Natural killer cell (primary cell): ENCODE measurements around the gene ASAP2. TPM values are rescaled to one million over a fixed set of nuclear protein-coding genes. Genes with fewer than 3 reads are reported as not detected.

Experiments
- ATAC-seq, 3 donors: fragments of 150-1000 bp in 2 of 3; fragments of 200-7000 bp in 1 of 3; cut with Tn5 transposase; 1 replicate in 1 of 3; 2 replicates in 2 of 3; pipeline ENCODE4 v1.10.0; 2021; ENCODE audit warnings: mild to moderate bottlenecking in 2 of 3, moderate library complexity in 2 of 3
- DNase-seq, 2 donors: peaks; one replicate each; pipeline versions ENCODE4 v3.0.0 to v3.0.0-alpha.2; 2013 to 2021; ENCODE audit warnings: mixed read lengths in 1 of 2
- H3K27ac ChIP-seq: one replicate; pipeline ENCODE4 v1.5.1; 2013; ENCODE audit warnings: mild to moderate bottlenecking, low read length
- H3K27me3 ChIP-seq: one replicate; pipeline ENCODE4 v1.6.1; 2013; ENCODE audit warnings: low read length; ENCODE audit not compliant: control insufficient read depth, insufficient read depth
- H3K36me3 ChIP-seq: one replicate; pipeline ENCODE4 v1.6.1; 2013; ENCODE audit warnings: low read length; ENCODE audit not compliant: control insufficient read depth, insufficient read depth
- H3K4me1 ChIP-seq: one replicate; pipeline ENCODE4 v1.6.1; 2013; ENCODE audit warnings: low read length; ENCODE audit not compliant: control insufficient read depth, insufficient read depth
- H3K4me3 ChIP-seq: one replicate; pipeline ENCODE4 v1.5.1; 2013; ENCODE audit warnings: low read length
- H3K9me3 ChIP-seq: one replicate; pipeline ENCODE4 v1.6.1; 2013; ENCODE audit warnings: low read length; ENCODE audit not compliant: control insufficient read depth, insufficient read depth
- H3K27ac Mint-ChIP-seq, 2 donors: one replicate each; pipeline ENCODE4 v1.8.0; 2022; ENCODE audit warnings: mild to moderate bottlenecking in 2 of 2, mixed read lengths in 2 of 2, moderate library complexity in 1 of 2
- H3K27me3 Mint-ChIP-seq, 2 donors: one replicate each; pipeline ENCODE4 v1.8.0; 2022; ENCODE audit warnings: low read depth in 2 of 2, mixed read lengths in 2 of 2
- H3K36me3 Mint-ChIP-seq: one replicate; pipeline ENCODE4 v1.8.0; 2022; ENCODE audit warnings: mixed read lengths
- H3K4me1 Mint-ChIP-seq, 2 donors: one replicate each; pipeline ENCODE4 v1.8.0; 2022; ENCODE audit warnings: mixed read lengths in 2 of 2
- H3K4me3 Mint-ChIP-seq: one replicate; pipeline ENCODE4 v1.8.0; 2022; ENCODE audit warnings: mild to moderate bottlenecking, moderate library complexity, mixed read lengths
- H3K9me3 Mint-ChIP-seq, 2 donors: one replicate each; pipeline ENCODE4 v1.8.0; 2022; ENCODE audit warnings: mixed read lengths in 2 of 2
- CTCF ChIP-seq: fragments of 200-600 bp; IDR thresholded peaks from one replicate; pipeline ENCODE4 v1.8.0; 2022; ENCODE audit warnings: antibody characterized with exemption
- WGBS: methylation state at CpG from one replicate; pipeline ENCODE4 v1.1.7; 2013; ENCODE audit warnings: missing lambda C conversion rate; ENCODE audit not compliant: insufficient coverage; 5-methylcytosine and 5-hydroxymethylcytosine counted together
- intact Hi-C: fragments of 100-400 bp; cut with micrococcal nuclease; formaldehyde crosslinking; loops from one replicate; pipeline ENCODE4 v1.14.2; 2022
- total RNA-seq, 4 donors: library from RNA; stranded (reverse); fragments of 120-200 nt in 1 of 4; gene quantifications; one replicate each; pipeline versions ENCODE4 v1.2.3 to v1.2.4, GENCODE V29; 2013 to 2022

ASAP2 gene
- total RNA-seq, 3 donors from 2014 or later (not counting 1 experiment from before 2014, with no cell fraction given), result 0.20 to 1.8 (median 0.60) TPM

- no peaks in the 10 kb centered on the region for H3K4me1 Mint-ChIP-seq
- intact Hi-C loops, result no loop called here
- no peak overlapping the region for H3K4me3 ChIP-seq
- no peaks in the 10 kb centered on the region for H3K36me3 ChIP-seq
- no peak overlapping the region for H3K4me3 Mint-ChIP-seq
- TF ChIP-seq CTCF, result no peak
- no peaks in the 10 kb centered on the region for H3K4me1 ChIP-seq
- H3K27ac Mint-ChIP-seq, result no peak overlapping the region
- no peaks in the 10 kb centered on the region for H3K27me3 ChIP-seq
- ATAC-seq (no peak), DNase-seq (no peak)
- H3K27me3 Mint-ChIP-seq, result peaks cover 0 to 3% of the 10 kb centered on the region in 2 donors
- no peaks in the 10 kb centered on the region for H3K9me3 Mint-ChIP-seq
- WGBS, result 93% methylated on average over 18 of the region's 18 CpGs
- H3K9me3 ChIP-seq, result no peaks in the 10 kb centered on the region
- no peak overlapping the region for H3K27ac ChIP-seq
- H3K36me3 Mint-ChIP-seq, result no peaks in the 10 kb centered on the region
Measured at GRCh38 chr2:9374071-9374730, 167.6 kb downstream of the ASAP2 start.

- 85% methylated on average over 4 of the region's 4 CpGs for WGBS
- TF ChIP-seq CTCF, result no peak
Measured at GRCh38 chr2:9375857-9376428, 169.3 kb downstream of the ASAP2 start.

GRCh38 chr2:9377461-9378097 lies 171.0 kb downstream of the ASAP2 start:
- 53% methylated on average over 7 of the region's 9 CpGs for WGBS
- Histone ChIP-seq H3K27ac (no peak overlapping the region), H3K27me3 (no peaks in the 10 kb centered on the region), H3K4me3 (no peak overlapping the region), H3K36me3 (no peaks in the 10 kb centered on the region), H3K9me3 (no peaks in the 10 kb centered on the region), H3K4me1 (no peaks in the 10 kb centered on the region)
- DNase-seq (no peak), ATAC-seq (no peak)
- Mint-ChIP-seq H3K36me3 (no peaks in the 10 kb centered on the region), H3K9me3 (no peaks in the 10 kb centered on the region), H3K4me3 (no peak overlapping the region), H3K4me1 (no peaks in the 10 kb centered on the region), H3K27ac (no peak overlapping the region), H3K27me3 (peaks cover 0 to 3% of the 10 kb centered on the region in 2 donors)
- intact Hi-C loops, result no loop called here
- TF ChIP-seq CTCF, result no peak

More at GRCh38 chr2:9375857-9376428, 169.3 kb downstream of the ASAP2 start:
- Histone ChIP-seq H3K9me3 (no peaks in the 10 kb centered on the region), H3K27ac (no peak overlapping the region), H3K4me3 (no peak overlapping the region), H3K36me3 (no peaks in the 10 kb centered on the region), H3K27me3 (no peaks in the 10 kb centered on the region), H3K4me1 (no peaks in the 10 kb centered on the region)
- Mint-ChIP-seq H3K9me3 (no peaks in the 10 kb centered on the region), H3K4me3 (no peak overlapping the region), H3K36me3 (no peaks in the 10 kb centered on the region), H3K27ac (no peak overlapping the region), H3K4me1 (no peaks in the 10 kb centered on the region), H3K27me3 (peaks cover 0 to 3% of the 10 kb centered on the region in 2 donors)
- intact Hi-C loops, result no loop called here
- DNase-seq, result no peak
- no peak for ATAC-seq
